ENCODE results near the gene TRIM16.
"Not testable (repeated sequence)": the region's sequence is repeated elsewhere in the genome, so short reads cannot be mapped to it uniquely, and the experiment has no call there.

DNA sequence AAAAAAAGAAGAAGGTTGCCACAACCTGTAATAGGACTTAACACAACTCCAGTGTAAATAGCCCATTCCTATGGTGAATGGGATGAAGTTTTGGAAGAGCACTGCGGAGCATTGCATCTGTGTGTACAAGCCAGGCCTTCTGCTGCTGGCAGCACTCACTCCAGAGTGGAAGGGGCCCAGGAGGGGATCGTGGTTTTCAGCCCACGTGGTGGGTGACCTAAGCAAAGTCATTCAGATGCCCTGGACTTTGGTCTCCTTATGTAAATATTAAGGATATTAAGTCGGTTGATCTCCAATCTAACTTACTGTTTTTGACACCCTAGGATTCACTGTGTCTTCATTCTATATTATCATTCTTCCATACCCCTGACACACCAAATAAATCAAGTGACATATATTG is 67.3 kb downstream of the TRIM16 start:
- TF ChIP-seq, protein P1, sequence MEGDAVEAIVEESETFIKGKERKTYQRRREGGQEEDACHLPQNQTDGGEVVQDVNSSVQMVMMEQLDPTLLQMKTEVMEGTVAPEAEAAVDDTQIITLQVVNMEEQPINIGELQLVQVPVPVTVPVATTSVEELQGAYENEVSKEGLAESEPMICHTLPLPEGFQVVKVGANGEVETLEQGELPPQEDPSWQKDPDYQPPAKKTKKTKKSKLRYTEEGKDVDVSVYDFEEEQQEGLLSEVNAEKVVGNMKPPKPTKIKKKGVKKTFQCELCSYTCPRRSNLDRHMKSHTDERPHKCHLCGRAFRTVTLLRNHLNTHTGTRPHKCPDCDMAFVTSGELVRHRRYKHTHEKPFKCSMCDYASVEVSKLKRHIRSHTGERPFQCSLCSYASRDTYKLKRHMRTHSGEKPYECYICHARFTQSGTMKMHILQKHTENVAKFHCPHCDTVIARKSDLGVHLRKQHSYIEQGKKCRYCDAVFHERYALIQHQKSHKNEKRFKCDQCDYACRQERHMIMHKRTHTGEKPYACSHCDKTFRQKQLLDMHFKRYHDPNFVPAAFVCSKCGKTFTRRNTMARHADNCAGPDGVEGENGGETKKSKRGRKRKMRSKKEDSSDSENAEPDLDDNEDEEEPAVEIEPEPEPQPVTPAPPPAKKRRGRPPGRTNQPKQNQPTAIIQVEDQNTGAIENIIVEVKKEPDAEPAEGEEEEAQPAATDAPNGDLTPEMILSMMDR (IDR thresholded peaks at IDR 0.05; ENCODE audit: low read length) = not testable (repeated sequence)
- not testable (repeated sequence) for TF ChIP-seq EZH2 (optimal IDR thresholded peaks at IDR 0.05; ENCODE audit: low read depth, low read length)
